ENCODE results near the gene CERS2. TPM values are rescaled to one million over a fixed set of nuclear protein-coding genes. Genes with fewer than 3 reads are reported as not detected.

CERS2 gene
- total and polyA plus RNA-seq, 2 of the 13 experiments (the other 11 are each of a cell fraction or from before 2014, with no cell fraction given): 269 to 298 TPM

DNA sequence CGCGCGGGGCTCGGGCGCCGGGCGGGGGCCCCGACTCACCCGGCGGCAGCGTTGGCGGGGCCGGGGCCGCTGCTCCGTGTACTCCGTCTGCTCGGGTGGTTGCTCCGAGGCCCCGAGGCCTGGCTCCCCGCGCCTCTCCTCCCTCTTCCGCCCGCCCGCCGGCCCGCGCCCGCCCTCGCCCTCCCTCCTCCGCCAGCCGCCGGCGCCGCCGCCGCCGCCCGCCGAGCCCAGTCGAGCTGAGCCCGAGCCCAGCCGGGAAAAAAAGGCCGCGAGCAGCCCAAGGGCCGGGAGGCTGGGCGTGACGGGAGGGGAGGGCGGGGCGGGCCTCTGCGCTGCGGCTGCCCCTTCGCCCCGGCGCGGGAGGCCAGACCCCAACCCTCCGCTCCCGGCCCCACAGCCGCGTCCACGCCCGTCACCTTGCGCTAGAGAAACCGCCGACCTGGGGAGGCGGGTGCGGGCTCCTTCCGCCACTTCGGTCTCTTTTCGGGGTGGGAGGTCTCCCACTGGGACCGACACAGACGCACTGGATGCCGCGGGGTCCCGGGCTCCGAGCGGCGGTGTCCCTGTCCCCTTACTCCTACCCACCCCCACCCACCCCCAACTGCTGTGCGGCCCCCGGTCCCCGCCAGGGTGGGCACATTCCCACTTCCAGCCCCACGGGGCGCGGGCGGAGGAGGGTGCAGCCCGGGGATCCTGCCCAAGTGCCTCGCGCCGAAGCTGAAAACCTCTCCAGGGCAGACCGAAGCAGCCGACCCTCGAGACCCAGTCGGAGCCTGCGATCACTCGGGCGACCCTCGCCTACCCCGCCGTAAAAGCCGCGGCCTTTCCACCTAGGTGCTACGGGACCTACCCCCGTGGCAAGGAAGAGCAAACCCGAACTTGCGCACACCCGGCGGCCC is at the start of gene CERS2 (continued):
- TF ChIP-seq SCMH1 (CRISPR knock-in tag; IDR thresholded peaks at IDR 0.05; ENCODE audit: borderline replicate concordance): no peak
- no peak for TF ChIP-seq ZNF580 (CRISPR knock-in tag; IDR thresholded peaks at IDR 0.05; ENCODE audit: borderline replicate concordance, low read depth)
- no peak for TF ChIP-seq U2AF2 (IDR thresholded peaks at IDR 0.05; ENCODE audit: low read depth, low read length)
- TF ChIP-seq POLR2AphosphoS2 (IDR thresholded peaks at IDR 0.05; ENCODE audit: low read depth, low read length): no peak
- TF ChIP-seq MEIS1 (CRISPR knock-in tag; IDR thresholded peaks at IDR 0.05; ENCODE audit: borderline replicate concordance): no peak
- peak; percentile 54 for TF ChIP-seq HNRNPLL (IDR thresholded peaks at IDR 0.05; ENCODE audit: low read depth, low read length, poor library complexity, severe bottlenecking)
- peak in 1 of 2 experiments; percentile 39; a peak in 2 of 4 replicates for TF ChIP-seq HMGXB4 (CRISPR knock-in tag; IDR thresholded peaks at IDR 0.05; ENCODE audit: borderline replicate concordance in 1 of 2, low read depth in 1 of 2)
- peak; percentile 73 for TF ChIP-seq ZFY (CRISPR knock-in tag; IDR thresholded peaks at IDR 0.05)
- TF ChIP-seq, protein P1, sequence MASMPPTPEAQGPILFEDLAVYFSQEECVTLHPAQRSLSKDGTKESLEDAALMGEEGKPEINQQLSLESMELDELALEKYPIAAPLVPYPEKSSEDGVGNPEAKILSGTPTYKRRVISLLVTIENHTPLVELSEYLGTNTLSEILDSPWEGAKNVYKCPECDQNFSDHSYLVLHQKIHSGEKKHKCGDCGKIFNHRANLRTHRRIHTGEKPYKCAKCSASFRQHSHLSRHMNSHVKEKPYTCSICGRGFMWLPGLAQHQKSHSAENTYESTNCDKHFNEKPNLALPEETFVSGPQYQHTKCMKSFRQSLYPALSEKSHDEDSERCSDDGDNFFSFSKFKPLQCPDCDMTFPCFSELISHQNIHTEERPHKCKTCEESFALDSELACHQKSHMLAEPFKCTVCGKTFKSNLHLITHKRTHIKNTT (CRISPR knock-in tag; IDR thresholded peaks at IDR 0.05): no peak
- TF ChIP-seq MTA1 (CRISPR knock-in tag; IDR thresholded peaks at IDR 0.05; ENCODE audit: borderline replicate concordance): 0 out of 2 replicates have a peak, but pooled peaks have one; percentile 53
- TF ChIP-seq ZNF7 (CRISPR knock-in tag; IDR thresholded peaks at IDR 0.05): no peak
- TF ChIP-seq, protein P2, sequence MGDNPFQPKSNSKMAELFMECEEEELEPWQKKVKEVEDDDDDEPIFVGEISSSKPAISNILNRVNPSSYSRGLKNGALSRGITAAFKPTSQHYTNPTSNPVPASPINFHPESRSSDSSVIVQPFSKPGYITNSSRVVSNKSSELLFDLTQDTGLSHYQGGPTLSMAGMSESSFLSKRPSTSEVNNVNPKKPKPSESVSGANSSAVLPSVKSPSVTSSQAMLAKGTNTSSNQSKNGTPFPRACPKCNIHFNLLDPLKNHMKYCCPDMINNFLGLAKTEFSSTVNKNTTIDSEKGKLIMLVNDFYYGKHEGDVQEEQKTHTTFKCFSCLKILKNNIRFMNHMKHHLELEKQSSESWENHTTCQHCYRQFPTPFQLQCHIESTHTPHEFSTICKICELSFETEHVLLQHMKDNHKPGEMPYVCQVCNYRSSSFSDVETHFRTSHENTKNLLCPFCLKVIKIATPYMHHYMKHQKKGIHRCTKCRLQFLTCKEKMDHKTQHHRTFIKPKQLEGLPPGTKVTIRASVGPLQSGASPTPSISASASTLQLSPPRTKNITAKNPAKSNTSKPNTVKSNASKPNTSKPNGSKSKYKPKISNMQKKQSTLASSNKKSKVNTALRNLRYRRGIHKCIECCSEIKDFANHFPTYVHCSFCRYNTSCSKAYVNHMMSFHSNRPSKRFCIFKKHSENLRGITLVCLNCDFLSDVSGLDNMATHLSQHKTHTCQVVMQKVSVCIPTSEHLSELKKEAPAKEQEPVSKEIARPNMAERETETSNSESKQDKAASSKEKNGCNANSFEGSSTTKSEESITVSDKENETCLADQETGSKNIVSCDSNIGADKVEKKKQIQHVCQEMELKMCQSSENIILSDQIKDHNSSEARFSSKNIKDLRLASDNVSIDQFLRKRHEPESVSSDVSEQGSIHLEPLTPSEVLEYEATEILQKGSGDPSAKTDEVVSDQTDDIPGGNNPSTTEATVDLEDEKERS (CRISPR knock-in tag; IDR thresholded peaks at IDR 0.05): no peak
- peak; percentile 61 for TF ChIP-seq ZNF574 (CRISPR knock-in tag; IDR thresholded peaks at IDR 0.05)
- TF ChIP-seq ZBTB38 (CRISPR knock-in tag; IDR thresholded peaks at IDR 0.05): peak; percentile 67
- TF ChIP-seq NPAS2 (CRISPR knock-in tag; IDR thresholded peaks at IDR 0.05; ENCODE audit: borderline replicate concordance): no peak
- TF ChIP-seq TMF1 (CRISPR knock-in tag; IDR thresholded peaks at IDR 0.05; ENCODE audit: low read depth): peak; percentile 32; the same call in 1 of the 2 replicates
- TF ChIP-seq KAT2B (IDR thresholded peaks at IDR 0.05; ENCODE audit: borderline replicate concordance, low read depth, low read length): no peak
- TF ChIP-seq, protein P3, sequence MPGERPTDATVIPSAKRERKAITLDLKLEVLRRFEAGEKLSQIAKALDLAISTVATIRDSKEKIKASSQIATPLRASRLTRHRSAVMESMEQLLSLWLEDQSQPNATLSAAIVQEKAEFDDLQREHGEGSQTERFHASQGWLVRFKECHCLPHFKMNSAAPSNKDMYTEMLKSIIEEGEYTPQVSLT (CRISPR knock-in tag; IDR thresholded peaks at IDR 0.05; ENCODE audit: borderline replicate concordance, low read depth): no peak
